ENCODE measurements around the gene EXOC4.

EXOC4 gene

DNA sequence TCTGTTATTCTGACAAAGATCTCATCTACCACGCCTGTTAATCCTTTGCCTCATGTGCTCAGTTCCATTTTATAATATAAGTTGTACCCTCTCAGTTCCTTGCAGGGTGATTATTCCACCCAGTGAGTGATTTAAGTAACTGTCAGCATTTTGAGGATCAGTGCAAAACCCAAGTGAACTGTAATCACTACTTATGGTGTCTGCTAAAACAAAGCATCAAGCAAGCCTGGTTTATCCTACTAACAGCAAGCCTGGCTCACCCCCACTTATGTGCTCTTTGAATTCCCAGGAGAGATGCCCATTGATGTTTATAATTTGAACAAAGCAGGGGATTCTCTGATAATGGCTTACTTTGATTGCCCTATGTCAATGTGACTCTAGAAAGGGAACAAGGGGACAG is 687.5 kb downstream of the EXOC4 start:
- DNase-seq (ENCODE audit: low read depth), result no peak

DNA sequence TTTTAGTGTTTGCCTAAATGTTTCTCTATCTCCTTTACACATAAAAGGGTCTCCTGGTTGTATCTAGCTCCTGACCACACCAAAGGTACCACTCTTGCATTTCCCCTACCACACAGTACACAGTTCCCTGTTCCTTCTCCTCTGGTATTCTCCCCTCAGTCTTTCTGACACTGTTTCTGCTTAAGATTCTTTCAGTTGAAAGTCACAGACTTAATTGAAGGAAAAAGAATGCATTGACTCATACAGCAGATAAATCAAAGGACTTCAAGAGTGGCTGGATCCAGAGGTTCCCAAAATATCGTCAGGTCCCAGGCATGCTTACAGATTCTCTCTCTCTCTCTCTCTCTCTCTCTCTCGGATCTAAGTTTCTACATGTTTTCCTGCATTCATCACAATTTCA is 688.6 kb downstream of the EXOC4 start:
- DNase-seq (ENCODE audit: low read depth), result no peak

DNA sequence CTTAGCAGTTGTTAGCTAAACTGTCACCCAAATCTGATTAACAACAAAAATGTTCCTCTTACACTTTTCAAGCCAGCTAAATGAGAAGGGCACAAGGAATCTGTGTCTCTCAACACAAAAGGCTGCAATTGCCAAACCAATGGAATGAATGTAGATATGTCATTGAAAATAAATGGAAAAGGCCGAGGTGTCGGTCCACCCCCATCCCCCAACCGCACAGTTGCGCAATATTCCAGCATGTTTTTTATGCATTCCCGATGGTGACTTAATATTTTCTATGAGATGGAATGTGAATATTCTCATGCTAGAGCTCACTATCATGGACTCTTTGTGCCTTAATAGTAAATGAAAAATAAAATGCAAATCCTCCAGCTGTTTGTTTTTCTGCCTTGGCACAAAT is 692.6 kb downstream of the EXOC4 start:
- DNase-seq (ENCODE audit: low read depth), result no peak

DNA sequence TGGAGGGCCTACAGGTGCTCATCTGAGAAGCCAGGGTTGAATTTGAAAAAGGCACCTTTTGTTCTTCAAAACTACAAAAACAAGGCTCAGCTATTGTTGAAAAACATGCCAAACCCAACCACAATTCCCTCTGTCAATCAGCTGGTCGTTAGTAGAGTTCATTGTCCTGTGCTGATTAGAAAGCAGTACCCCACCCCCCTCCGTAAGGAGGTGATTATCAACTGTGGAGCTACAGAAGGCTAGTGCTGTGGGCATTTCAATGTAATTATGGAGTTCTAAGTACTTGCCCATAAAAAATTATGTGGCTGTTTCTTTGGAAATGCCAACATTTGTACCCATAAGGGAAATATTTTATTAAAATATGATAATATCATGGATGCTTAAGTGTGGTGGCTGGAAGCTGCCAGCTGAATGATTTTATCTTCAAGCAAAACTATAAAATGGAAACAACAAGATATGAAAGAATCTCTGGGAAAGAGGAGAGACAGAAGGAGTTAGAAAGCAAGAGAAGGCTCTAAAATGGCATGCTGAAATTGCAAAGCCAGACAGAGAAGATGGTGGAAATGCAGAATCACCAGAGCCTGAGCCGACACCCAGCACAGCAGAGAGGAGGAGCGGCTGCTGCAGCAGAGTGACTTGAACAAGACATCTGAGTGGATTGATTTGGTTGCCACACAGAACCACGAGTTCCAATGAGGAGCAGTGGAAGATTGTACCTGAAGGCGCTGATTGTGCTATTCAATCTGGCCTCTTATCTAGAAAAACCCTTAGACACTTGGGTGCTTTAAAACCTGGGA is 694.8 kb downstream of the EXOC4 start:
- no peak for DNase-seq (ENCODE audit: low read depth)

DNA sequence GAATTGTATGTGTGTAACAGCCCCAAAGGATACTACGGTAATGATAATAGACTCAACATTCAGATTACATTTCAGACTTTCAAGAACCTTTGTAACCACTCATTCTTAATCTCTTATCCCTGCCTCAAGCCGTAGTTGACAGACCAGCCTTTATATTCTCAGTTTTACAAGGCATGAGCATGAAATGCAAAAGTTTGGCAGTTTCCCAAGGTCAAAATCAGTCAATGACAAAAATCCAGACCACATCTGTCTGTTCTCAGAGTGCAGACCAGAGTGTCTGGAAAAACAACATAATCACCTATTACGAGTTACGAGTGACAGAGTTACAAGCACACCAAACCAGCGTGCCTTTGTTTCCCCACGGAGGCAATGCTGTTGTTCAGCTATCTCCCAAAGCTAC is 695.7 kb downstream of the EXOC4 start:
- DNase-seq (ENCODE audit: low read depth), result no peak

DNA sequence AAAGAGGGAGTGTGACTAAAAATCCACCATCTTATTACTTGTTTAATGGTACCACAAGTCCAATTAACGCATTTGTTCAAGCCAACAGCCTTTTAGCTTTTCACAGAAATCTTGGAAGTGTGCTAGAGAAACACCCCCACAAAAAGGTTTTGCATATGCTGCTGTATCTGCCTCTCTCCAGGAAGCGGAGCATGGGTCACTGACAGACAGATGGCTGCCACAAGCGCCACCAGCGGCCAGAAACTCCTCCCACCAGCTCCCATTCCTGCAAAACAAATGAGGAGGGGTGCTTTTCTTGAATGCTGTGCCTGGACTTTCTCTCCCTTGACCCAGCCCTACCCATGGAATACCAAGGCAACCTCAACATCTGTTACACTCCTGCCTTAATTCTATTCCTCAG is 698.0 kb downstream of the EXOC4 start:
- no peak for DNase-seq (ENCODE audit: low read depth)

DNA sequence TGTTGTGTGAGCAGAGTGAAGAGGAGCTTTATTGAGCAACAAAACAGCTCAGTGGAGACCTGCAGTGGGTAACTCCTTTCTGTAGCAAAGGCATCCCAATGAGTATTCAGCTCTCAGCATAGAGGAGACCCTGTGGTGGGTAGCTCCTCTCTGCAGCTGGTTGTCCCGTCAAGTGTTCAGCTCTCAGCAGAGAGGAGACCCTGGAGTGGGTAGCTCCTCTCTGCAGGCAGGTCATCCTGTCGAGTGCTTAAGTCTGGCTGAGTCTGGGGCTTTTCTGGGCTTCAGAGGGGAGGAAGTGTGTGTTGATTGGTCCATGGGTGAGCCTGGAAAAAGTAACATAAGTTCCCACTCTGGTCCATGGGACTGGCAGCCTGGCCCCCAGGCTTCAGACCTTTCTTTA is 702.3 kb downstream of the EXOC4 start:
- no peak for DNase-seq (ENCODE audit: low read depth)

DNA sequence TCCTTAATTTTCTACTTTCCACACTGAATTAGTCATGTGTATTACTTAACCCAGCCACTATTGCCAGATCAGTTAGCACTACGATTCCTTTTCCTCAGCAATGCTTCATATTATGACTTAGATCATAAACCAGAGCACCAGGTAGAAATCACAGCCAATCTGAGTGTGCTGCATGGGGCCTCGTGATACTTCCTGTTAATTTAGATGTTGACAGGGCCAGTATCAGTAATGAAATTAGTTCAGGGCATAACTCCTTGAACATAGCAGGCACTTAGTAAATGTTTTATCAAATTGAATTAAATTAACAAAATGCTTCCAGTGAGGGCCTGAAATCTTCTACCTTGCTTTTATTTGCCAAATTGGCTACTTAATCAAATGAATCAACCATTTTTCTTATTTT is 705.0 kb downstream of the EXOC4 start:
- no peak for DNase-seq (ENCODE audit: low read depth)

DNA sequence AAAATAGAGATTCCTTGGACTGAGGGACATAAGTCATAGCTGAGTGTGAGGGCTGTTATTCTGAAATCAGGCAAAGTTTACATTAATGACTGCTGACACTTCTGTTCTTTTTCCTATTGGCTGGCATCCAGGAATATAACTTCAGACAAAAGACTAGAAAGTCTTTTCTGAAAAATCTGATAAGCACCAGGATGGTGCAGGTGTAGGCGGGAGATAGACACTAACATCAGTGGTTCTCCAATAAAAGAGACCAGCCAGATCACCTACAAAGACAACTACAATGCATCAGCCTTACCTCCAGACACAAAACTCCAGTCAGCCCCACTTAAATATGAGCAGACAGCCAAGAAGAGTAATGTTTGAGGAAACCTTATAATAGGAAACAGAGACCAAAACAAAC is 705.9 kb downstream of the EXOC4 start:
- DNase-seq (ENCODE audit: low read depth), result no peak

DNA sequence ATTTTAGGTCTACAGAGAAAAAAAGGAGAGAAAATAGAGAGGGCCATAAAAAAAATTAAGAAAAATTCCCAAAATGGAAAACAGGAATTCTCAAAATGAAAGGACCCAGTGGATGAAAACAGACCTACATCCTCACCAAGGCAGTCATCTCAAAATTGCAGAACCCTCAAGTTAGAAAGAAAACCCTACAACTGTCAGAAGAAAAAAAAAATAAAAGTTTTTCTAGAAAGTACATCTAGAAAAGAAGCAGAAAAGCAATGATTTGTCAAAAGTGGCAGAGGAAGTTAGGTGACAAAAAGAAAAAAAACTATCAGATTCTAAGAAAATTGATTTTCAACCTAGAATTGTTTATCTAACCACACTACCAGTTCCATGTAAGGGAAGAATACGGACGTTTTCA is 706.6 kb downstream of the EXOC4 start:
- no peak for DNase-seq (ENCODE audit: low read depth)

DNA sequence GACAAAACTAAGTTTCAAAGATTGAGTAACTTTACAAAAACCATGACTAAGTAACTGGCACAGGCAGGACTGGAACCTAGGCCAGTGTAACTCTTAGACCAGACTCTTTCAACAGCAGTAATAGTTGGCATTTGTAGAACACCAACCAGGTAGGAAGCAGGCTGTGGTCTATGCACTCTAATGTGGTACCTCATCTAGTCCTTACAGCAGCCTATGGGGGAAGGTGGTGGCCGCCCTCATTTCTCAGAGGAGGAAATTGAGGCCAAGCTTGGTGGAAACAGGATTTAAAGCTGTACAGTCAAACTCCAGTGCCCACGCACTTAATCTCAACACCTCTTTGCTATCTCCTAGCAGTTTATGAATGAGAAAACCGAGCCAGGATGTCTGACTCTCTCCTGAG is 708.8 kb downstream of the EXOC4 start:
- DNase-seq (ENCODE audit: low read depth), result no peak

DNA sequence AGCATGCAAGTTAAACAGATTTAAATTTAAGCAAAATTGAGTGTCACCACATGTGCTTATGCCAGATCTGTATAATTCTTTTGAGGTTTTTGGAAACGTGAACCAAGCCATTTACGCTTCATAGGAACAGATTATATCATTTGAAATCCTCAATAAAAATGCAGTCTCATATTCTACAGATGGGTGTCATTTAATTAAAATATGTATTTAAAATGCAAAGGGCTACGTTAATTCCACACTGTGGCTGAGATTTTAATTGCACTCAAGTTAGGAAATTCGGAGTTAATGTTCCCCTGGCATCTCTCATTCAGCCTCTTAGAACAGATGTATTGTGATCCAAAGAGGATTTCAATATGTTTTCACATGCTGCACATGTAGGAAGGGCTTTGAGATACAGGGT is 709.8 kb downstream of the EXOC4 start:
- no peak for DNase-seq (ENCODE audit: low read depth)

DNA sequence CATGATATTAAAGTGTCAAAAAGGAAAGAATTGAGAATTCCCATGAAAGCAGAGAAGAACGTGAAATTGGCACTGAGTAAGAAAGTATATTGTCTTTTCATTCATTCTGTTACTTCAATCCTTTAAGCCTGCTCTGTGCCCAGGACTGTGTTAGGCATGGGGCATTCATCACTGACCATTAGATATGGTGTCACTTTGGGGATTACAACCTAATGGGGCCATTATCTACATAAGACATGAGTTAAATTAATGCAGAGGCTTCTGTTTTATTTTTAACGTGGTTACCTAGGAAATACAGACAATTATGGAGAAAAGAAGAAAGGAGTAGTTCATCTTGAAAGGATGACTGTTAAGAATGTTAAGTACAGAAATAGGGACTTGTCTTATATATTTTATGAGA is 710.8 kb downstream of the EXOC4 start:
- DNase-seq (ENCODE audit: low read depth), result no peak

DNA sequence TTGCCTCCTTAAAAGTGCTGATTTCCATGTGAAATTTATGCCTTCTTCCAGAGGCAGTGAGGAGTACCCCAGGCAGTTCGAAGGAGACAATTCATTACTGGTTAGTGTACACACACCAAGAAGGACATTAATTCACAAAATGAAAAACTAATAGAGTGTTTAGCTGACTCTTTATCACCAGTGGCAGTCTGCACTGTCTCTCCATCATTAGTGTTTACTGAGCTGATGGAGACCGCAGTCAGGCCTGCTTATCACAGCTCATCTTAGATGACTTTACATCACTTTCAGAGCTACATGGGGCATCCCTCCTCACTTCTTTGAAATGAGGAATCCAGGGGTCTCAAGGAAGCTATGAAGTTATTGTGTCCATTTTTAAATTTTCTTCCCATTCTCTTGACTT is 718.7 kb downstream of the EXOC4 start:
- DNase-seq (ENCODE audit: low read depth), result no peak

DNA sequence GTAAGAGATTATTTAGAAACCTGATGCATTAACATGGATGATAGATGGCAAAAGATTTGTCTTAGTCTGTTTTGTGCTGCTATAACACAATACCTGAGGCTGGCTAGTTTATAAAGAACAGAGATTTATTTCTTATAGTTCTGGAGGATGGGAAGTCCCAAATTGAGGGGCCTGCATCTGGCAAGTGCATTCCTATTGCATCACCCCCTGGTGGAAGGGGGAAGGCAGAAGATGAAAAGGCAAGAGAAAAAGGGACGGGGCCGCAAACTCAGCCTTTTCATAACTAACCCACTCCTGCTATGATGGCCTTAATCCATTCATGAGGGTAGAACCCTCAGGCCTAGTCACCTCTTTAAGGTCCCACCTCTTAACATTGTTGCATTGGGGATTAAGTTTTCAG is 720.8 kb downstream of the EXOC4 start:
- no peak for DNase-seq (ENCODE audit: low read depth)

DNA sequence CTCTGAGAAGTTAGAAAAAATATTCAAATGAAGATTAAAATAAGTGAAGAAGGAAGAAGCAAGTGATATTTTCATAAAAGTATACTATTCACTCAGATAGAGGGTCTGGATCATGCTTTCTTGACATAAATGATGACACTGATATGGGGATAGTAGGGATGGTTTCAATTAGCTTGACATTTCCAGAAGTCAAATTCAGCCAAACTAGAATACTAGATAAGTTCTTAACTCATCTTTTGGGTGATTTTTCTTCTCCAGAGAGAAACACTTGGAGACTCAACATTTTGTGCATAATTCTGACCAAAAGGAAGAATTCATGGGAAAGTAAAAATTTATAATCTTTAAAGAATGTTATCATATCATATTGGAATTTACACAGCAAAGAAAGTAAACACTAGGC is 722.3 kb downstream of the EXOC4 start:
- no peak for DNase-seq (ENCODE audit: low read depth)

DNA sequence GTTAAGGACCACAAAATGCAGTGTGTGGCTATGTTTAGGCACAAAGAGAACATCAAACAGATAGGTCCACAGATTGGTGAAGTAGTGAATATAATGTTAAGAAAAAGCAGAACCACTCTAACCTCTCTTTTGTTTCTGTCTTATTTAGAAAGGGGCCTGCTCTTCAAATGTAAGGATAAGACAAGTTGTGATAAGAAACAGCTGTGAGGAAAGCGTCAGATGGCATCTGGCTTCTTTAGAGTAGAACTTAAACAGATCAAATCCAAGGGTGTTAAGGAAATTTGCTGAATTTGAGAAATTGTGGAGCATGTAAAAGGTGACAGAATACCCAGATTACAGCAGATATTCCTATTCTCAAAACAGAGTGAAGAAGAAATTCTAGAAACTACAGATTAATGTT is 723.3 kb downstream of the EXOC4 start:
- DNase-seq (ENCODE audit: low read depth), result no peak

DNA sequence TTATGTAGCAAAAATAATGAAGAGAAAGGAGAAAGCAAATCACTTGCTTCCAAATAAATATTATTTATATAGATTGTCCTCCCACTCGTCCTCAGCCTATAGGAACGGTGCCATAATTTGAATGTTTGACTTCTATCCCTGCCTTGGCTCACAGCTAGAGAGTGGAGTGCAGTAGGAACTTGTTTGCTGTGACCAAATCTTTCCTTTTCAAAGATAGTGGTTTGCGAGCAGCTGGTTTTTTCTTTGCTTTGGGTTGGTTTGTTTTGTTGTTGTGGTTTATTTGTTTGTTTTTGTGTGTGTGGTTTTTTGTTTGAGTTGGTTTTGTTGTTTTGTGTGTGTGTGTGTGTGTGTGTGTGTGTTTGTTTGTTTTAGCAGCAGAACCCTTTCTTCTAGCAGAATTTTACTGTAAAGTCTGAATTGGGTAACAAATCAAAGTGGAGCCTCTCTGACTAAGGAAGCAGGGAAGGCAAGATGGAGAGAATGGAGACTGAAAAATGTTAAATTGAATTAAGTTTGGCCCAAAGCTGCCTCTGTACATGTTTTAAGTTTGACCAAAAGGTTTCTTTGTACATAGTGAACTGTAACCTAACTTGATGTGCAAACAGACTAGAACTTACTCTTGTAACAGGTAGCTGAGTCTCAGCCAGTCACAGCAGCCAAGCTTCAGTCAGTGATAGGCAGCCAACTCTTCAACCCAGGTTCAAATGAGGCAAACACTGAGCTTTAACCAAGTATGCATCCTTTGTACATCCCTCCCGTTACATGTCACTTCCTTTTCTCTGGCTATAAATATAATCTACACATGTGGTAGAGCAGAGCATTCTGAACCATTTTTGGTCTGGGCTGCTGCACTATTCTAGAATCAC is 724.8 kb downstream of the EXOC4 start:
- DNase-seq (ENCODE audit: low read depth), result no peak

DNA sequence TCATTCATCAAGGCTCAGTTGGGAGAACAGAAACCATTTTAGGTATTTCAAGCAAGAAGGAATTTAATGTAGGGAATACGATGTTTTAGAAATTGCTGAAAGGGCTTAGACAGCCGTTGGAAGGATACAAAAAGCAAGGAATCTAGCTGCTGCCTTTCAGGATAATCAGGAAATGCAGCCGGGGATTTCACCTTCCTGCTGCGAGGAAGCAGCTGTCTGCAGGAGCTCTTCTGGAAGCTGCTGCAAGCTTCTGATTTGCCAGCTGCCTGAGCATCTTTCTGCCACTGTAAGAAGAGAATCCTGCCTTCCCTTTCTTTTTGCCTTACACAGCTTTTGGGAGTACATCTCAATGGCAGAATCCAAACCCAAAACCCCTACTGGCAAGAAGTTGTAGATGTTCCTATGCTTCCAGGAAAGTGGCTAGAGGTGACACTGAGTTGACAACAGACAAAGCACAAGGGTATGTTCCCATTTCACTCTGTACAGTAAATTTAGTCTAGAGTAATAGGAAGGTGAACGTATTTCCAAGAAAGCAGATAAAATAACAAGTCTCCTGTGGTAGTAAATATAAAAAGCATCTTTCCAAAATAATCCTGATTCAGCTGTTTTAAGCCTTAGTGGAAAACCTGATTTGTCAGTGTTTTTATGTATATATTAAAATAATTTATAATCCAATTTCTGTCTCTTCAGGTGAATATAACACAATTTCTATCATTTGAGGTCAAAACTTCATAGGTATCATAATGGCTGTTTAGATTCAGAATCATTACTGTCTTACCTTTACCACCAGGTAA is 725.8 kb downstream of the EXOC4 start:
- DNase-seq (ENCODE audit: low read depth), result no peak

DNA sequence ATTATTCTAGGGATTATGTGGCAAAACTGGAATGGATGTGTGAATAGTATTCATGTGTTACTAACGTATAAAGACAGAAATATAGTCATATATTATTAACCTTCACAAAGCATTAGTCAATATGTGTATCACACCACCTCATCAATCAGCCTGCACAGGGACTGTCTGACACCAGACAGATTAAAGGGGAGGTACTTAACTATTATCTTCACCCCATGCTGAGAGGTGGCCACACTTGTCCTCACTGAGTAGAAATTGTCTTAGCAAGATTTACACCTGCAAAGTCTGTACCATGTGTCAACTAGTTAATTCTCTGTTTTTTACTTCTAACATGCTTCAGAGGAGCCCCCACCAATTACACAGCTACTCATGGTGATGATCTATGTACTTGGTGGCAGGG is 727.9 kb downstream of the EXOC4 start:
- DNase-seq (ENCODE audit: low read depth), result no peak

DNA sequence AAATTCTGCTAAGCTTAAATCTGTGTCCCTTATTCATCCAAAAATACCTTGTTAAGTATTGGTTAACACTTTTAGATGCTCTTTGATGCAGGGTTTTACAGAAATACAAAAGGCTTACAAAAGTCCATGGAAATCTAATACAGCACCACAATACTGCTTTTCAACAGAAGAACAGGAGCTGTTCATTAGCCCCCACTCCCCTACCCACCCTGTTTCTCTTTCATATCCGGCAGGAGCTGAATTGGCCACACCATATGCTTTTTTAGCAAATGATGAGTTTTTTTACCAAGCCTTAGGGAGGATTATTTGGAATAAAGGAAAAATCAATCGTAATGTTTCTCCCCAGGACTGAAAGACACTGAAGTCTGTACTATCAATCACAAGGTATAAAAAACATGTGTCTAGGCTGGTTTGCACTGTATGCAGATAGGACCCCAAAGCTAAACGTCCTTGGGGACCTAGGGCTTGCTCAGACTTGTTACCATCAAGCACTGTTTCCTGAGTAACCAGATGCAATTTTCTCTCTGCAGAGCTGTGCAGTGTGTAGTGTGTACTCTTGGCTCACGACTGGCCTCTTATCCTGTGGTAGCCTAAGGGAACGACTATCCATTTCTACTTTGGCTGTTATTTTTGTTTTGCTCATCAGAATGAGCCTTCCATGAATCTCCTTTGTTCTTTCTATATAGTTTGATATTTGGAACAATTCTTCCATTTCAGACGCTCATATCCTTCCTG is 731.0 kb downstream of the EXOC4 start:
- no peak for DNase-seq (ENCODE audit: low read depth)

DNA sequence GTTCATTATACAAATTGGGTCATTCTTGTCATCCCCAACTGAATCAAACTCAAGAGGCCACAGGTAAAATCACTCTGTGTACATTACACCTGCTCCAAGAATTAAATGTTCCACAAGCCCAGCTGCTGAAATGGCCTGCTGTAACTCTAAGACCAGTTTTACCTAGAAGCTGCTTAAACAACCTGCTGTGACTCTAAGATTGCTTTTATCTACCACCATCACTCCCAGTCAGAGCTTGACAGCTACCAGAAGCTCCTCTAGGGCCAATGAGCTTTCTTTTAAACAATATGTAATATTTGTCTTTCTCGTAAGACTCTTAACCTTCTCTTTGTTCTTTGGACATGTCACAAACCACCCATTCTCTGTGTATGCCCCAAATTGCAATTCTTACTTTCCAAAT is 732.4 kb downstream of the EXOC4 start:
- no peak for DNase-seq (ENCODE audit: low read depth)

Data from activated gamma-delta T cell treated with anti-CD3 and anti-CD28 coated beads, Interleukin-2, amount 50 U/mL, for 16 hours (primary cell).